Stimulated activated CD8-positive, alpha-beta memory T cell treated with anti-CD3 and anti-CD28 coated beads, Interleukin-15, amount 100 ng/mL, for 48 hours (primary cell): ENCODE measurements around the gene OR7A10.
"Not testable (repeated sequence)": the region's sequence is repeated elsewhere in the genome, so short reads cannot be mapped to it uniquely, and the experiment has no call there.

Experiments used
- DNase-seq, 2 donors: peaks; one replicate each; pipeline ENCODE4 v3.0.0-alpha.2; 2020; ENCODE audit warnings: low read depth in 2 of 2

Gene OR7A10

GRCh38 chr19:14795078-14795721, 53.5 kb downstream of the OR7A10 start:
- DNase-seq, result no peak

GRCh38 chr19:14792250-14792649, 56.5 kb downstream of the OR7A10 start:
- not testable (repeated sequence) for DNase-seq
